Subcutaneous abdominal adipose tissue (tissue), 5 donors: ENCODE data around the gene CPED1.
"Not testable (repeated sequence)": the region's sequence is repeated elsewhere in the genome, so short reads cannot be mapped to it uniquely, and the experiment has no call there.

Source experiments
- H3K27ac ChIP-seq: one replicate; pipeline ENCODE4 v1.7.0; 2013; ENCODE audit warnings: low read depth, mild to moderate bottlenecking, inconsistent platforms, low read length, moderate library complexity
- H3K27me3 ChIP-seq, 5 donors: one replicate each; pipeline ENCODE4 v1.7.0; 2013; ENCODE audit warnings: low read length in 5 of 5, inconsistent platforms in 1 of 5; ENCODE audit not compliant: control insufficient read depth in 5 of 5, insufficient read depth in 4 of 5
- H3K36me3 ChIP-seq, 5 donors: one replicate each; pipeline ENCODE4 v1.7.0; 2013; ENCODE audit warnings: low read length in 5 of 5; ENCODE audit not compliant: control insufficient read depth in 5 of 5, insufficient read depth in 5 of 5
- H3K4me1 ChIP-seq, 5 donors: one replicate each; pipeline ENCODE4 v1.7.0; 2013; ENCODE audit warnings: low read length in 5 of 5, mild to moderate bottlenecking in 3 of 5, moderate library complexity in 1 of 5; ENCODE audit not compliant: control insufficient read depth in 5 of 5, insufficient read depth in 5 of 5
- H3K4me3 ChIP-seq, 5 donors: one replicate each; pipeline ENCODE4 v1.7.0; 2013; ENCODE audit warnings: low read length in 5 of 5, low read depth in 1 of 5
- H3K9ac ChIP-seq, 5 donors: one replicate each; pipeline ENCODE4 v1.7.0; 2013; ENCODE audit warnings: low read length in 5 of 5, mild to moderate bottlenecking in 4 of 5, moderate library complexity in 3 of 5
- H3K9me3 ChIP-seq, 5 donors: one replicate each; pipeline ENCODE4 v1.7.0; 2013; ENCODE audit warnings: low read length in 5 of 5; ENCODE audit not compliant: control insufficient read depth in 5 of 5
- donor health status: healthy.
- donor health status: healthy.
- donor health status: healthy.
- donor health status: healthy.
- donor health status: healthy.

CPED1 gene

GRCh38 chr7:121252523-121253235 lies 264.2 kb downstream of the CPED1 start:
- H3K27me3 ChIP-seq, H3K4me1 ChIP-seq, H3K9ac ChIP-seq, H3K4me3 ChIP-seq, H3K27ac ChIP-seq: not testable (repeated sequence)
- Histone ChIP-seq H3K36me3 (peaks cover 6 to 14% (median 8%) of the 10 kb centered on the region in 5 donors), H3K9me3 (peaks cover 0 to 10% (median 0%) of the 10 kb centered on the region in 5 donors)

GRCh38 chr7:121259826-121260225 lies 271.3 kb downstream of the CPED1 start:
- Histone ChIP-seq H3K27me3 (no peaks in the 10 kb centered on the region), H3K9ac (no peak overlapping the region), H3K36me3 (peaks cover 0 to 21% (median 4%) of the 10 kb centered on the region in 5 donors), H3K4me1 (no peaks in the 10 kb centered on the region), H3K4me3 (no peak overlapping the region), H3K27ac (no peak overlapping the region), H3K9me3 (no peaks in the 10 kb centered on the region)

- Histone ChIP-seq H3K4me1 (no peaks in the 10 kb centered on the region), H3K27ac (no peak overlapping the region), H3K4me3 (no peak overlapping the region), H3K27me3 (no peaks in the 10 kb centered on the region), H3K36me3 (peaks cover 3 to 28% (median 7%) of the 10 kb centered on the region in 5 donors), H3K9me3 (no peaks in the 10 kb centered on the region), H3K9ac (no peak overlapping the region)
These were observed 272.8 kb downstream of the CPED1 start for GRCh38 chr7:121261207-121261884.

- no peak overlapping the region for H3K4me3 ChIP-seq
- H3K27me3 ChIP-seq = no peaks in the 10 kb centered on the region
- H3K9ac ChIP-seq = no peak overlapping the region
- H3K4me1 ChIP-seq = no peaks in the 10 kb centered on the region
- H3K27ac ChIP-seq = no peak overlapping the region
- H3K9me3 ChIP-seq = no peaks in the 10 kb centered on the region
- H3K36me3 ChIP-seq = peaks cover 5 to 34% (median 10%) of the 10 kb centered on the region in 5 donors
These were observed 273.7 kb downstream of the CPED1 start for GRCh38 chr7:121262221-121262620.

GRCh38 chr7:121262969-121263368 lies 274.5 kb downstream of the CPED1 start:
- no peak overlapping the region for H3K4me3 ChIP-seq
- peaks cover 0 to 5% (median 0%) of the 10 kb centered on the region in 5 donors for H3K4me1 ChIP-seq
- H3K36me3 ChIP-seq = peaks cover 9 to 36% (median 10%) of the 10 kb centered on the region in 5 donors
- no peak overlapping the region for H3K27ac ChIP-seq
- H3K9me3 ChIP-seq = no peaks in the 10 kb centered on the region
- no peaks in the 10 kb centered on the region for H3K27me3 ChIP-seq
- no peak overlapping the region for H3K9ac ChIP-seq

DNA sequence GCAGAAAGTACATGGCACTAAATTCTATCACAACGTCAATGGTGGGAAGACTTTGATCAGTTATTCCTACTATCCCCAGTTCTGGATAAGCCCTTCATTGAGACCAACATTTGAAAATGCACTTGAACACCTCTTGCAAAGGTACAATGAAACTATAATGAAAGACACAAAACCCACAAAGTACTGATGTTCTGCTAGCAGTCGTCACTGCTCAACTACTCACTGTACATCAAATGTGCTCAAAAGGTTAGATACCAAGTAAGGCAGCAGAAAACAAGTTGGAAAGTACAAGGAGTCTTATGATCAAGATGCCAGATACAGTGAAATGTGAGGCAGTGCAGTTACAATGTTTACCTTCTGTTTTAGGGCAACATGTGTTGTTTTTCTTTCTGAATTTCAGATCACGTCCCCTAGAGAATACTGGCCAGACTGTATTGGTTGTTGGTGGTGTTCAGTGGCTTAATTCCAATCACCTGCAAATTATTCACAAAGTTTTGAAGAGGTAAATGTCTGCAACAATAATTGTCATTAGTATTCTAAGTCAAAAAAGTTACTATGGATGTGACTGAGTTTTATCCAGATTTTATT lies 277.9 kb downstream of the CPED1 start:
- no peaks in the 10 kb centered on the region for H3K27me3 ChIP-seq
- H3K9ac ChIP-seq = no peak overlapping the region
- H3K4me3 ChIP-seq = no peak overlapping the region
- peaks cover 0 to 5% (median 0%) of the 10 kb centered on the region in 5 donors for H3K4me1 ChIP-seq
- no peak overlapping the region for H3K27ac ChIP-seq
- no peaks in the 10 kb centered on the region for H3K9me3 ChIP-seq
- H3K36me3 ChIP-seq = peaks cover 16 to 40% (median 19%) of the 10 kb centered on the region in 5 donors

- Histone ChIP-seq H3K27ac (no peak overlapping the region), H3K4me3 (no peak overlapping the region), H3K4me1 (peaks cover 0 to 9% (median 0%) of the 10 kb centered on the region in 5 donors), H3K36me3 (peaks cover 17 to 49% (median 20%) of the 10 kb centered on the region in 5 donors), H3K27me3 (no peaks in the 10 kb centered on the region), H3K9ac (no peak overlapping the region), H3K9me3 (no peaks in the 10 kb centered on the region)
These were observed 279.1 kb downstream of the CPED1 start for GRCh38 chr7:121267612-121268011.

GRCh38 chr7:121269798-121270197 lies 281.3 kb downstream of the CPED1 start:
- Histone ChIP-seq H3K27ac (no peak overlapping the region), H3K27me3 (no peaks in the 10 kb centered on the region), H3K4me1 (peaks cover 0 to 20% (median 0%) of the 10 kb centered on the region in 5 donors), H3K36me3 (peaks cover 14 to 46% (median 20%) of the 10 kb centered on the region in 5 donors), H3K9me3 (no peaks in the 10 kb centered on the region), H3K4me3 (no peak overlapping the region), H3K9ac (no peak overlapping the region)

GRCh38 chr7:121271098-121271497 lies 282.6 kb downstream of the CPED1 start:
- no peaks in the 10 kb centered on the region for H3K9me3 ChIP-seq
- H3K4me1 ChIP-seq = peaks cover 0 to 20% (median 0%) of the 10 kb centered on the region in 5 donors
- no peak overlapping the region for H3K4me3 ChIP-seq
- peaks cover 13 to 46% (median 20%) of the 10 kb centered on the region in 5 donors for H3K36me3 ChIP-seq
- H3K27me3 ChIP-seq = no peaks in the 10 kb centered on the region
- H3K9ac ChIP-seq = no peak overlapping the region
- no peak overlapping the region for H3K27ac ChIP-seq

DNA sequence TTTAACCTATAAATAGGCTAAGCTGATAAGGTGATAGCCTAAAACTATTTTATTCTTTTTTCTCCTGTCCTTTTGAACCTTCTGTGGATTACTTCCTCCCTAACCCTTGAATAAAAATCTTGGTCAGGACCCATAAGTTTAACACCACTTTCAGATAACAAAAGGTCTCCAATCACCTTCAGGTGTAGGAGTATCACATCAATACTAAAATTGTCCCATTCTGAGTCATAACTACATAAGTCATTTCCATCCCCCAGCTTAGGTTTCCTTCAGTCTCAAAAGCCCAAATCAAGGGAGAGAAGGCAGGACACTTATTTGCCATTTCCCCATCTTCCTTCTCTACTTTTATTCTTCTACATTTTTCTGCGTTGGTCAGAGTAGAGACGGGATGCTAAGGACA lies 283.4 kb downstream of the CPED1 start:
- H3K4me3 ChIP-seq = no peak overlapping the region
- H3K9me3 ChIP-seq = no peaks in the 10 kb centered on the region
- no peaks in the 10 kb centered on the region for H3K27me3 ChIP-seq
- H3K36me3 ChIP-seq = peaks cover 8 to 38% (median 14%) of the 10 kb centered on the region in 5 donors
- H3K4me1 ChIP-seq = peaks cover 0 to 20% (median 0%) of the 10 kb centered on the region in 5 donors
- no peak overlapping the region for H3K27ac ChIP-seq
- H3K9ac ChIP-seq = no peak overlapping the region
